Stimulated activated CD4-positive, alpha-beta T cell treated with anti-CD3 and anti-CD28 coated beads, Interleukin-12 subunit alpha, Interleukin-12 subunit beta, amount 100 ng/mL, for 48 hours (primary cell): ENCODE results near the gene C9orf43.
"Not testable (repeated sequence)": the region's sequence is repeated elsewhere in the genome, so short reads cannot be mapped to it uniquely, and the experiment has no call there.

ENCODE experiments used
- DNase-seq, 3 donors: peaks; one replicate each; pipeline ENCODE4 v3.0.0-alpha.2; 2020; ENCODE audit warnings: low read depth in 2 of 3, low spot score in 1 of 3

Gene C9orf43

DNA sequence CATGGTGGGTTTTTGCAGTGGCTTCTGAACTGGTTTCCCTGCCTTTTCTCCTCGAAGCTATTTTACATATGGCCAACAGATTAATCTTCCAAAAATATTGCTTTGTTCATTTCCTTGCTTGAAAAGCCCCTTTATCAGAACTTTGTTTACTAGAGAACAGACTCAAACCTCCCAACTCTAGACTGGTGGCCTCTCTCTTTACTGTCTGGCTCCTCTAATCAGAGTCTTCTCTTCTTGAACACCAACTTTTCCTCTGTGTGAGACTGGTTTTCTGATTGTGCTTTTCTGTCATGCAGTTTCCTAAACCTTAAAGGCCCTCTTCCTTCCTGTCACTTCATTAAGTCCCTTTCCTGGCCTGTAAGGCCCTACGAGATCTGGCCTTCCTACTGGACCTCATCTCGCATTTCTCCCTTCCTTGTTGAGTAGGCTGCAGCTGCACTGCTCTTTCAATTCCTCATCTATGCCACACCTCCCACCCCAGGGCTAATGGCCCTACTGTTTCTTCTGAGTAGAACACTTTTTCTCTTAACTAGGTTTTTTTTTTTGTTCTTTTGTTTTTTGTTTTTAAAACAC is 5.7 kb downstream of the C9orf43 start:
- no peak for DNase-seq

DNA sequence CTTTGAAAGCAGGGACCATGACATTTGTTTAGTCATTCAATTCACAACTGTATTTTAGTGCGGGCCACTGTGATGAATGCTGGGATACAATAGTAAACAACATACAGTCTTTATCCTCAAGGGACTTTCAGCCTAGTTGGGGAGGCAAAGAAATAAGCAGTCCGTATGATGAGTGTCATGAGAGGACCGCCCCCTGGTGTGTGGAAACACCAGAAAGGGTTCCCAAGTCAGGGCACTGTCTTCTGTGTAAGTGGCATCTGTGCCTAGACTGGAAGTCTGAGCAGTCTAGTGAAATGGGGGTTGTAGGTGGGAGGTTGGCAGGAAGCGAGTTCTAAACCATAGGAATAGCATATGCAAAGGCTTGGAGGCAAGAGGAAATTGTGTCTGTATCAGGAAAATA is 6.8 kb downstream of the C9orf43 start:
- no peak for DNase-seq

DNA sequence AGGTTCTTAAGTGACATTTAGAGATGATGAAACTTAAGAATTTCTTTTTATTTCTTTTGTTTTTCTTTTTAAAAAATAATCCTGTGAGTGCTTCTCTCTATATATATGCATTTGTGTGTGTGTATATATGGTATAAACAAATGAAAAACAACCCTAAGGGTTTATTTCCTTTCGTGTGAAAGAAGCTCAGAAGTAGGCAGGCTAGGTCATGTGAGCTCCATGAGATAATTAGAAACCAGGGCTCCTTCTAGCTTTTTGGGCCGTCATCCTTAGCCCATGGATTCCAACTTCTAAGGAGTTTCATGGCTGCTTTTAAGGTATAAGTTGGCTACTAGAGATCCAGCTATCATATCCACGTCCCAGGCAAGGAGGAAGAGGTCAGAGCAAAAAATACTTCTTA is 11.2 kb downstream of the C9orf43 start:
- DNase-seq = no peak

DNA sequence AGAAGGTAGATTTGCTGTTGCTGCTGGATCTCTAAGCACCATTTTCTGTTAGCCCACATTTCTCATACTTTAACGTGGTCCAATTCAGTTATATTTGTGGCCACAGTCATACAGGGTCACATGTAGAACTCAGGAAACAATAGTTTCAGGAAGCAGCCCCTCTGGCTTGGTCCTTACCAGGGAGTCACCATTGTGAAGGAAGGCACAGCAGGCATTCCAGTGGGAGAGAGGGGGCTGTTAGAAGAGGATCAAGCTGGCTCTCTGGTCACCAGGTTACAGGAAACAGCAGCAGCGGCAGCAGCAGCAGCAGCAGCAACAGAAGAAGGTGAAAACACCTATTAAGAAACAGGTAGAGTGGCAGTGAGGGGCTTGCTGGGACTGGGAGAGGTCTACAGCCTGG is 14.5 kb downstream of the C9orf43 start:
- DNase-seq = no peak

DNA sequence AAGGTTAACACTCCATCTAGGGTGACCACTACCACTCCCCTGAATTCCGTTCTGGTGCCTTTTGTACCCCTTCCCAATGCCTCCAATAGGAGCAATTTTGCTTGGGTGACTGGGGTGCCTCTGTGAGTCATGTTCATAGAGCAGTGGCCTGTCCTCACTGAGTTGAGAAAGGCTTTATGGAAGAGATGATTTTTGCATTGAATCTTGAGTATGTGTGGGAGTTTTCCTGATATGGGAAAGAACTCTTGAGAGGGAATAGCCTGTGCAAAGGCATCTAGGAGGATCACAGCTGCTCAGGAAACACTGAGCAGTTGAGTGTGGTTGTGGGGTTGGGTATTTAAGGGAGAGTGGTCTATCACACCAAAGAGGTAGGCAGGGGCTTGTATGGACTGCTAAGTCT is 16.2 kb downstream of the C9orf43 start:
- no peak for DNase-seq

DNA sequence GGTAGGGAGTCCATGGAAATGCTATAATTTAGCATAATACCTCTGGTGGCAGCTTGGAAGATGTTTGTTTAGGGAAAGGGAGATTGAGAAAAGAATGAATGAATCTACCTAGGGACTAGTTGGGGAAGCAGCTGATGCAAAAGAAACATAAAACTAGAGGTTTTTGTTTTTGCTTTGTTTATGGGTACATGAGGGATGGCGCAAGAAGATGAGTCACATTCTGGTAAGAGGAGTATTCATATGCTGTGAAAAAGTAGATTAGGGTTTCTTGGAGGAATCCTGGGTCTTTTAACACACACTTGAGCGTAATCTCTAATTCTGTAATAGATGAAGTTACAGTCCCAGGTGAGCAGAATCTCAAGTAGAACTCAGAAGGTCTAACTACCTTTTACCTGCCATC is 17.1 kb downstream of the C9orf43 start:
- no peak for DNase-seq

DNA sequence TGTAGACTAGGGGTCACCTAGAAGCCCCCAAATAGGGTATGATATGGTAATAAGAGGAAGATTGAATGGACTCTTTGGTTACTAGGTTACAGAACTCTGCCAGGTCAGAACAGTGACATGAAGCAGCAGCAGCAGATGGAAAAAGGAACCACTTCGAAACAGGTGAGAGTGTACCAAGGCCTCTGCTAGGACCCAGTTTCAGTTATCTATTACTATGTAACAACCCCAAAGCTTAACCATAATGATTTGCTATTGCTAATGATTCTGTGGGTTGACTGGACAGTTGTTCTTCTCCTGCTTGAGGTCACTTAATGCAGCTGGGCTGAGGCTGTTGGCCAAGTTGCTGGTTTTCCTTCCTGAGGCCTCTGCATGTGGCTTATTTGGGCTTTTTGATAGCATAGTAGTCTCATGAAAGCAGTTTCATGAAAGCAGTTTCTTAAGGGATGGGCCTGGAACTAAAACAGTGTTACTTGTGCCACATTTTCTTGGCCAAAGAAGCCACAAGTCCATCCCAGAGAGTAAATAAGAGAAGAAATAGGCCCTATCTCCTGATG is 17.6 kb downstream of the C9orf43 start:
- DNase-seq = no peak

DNA sequence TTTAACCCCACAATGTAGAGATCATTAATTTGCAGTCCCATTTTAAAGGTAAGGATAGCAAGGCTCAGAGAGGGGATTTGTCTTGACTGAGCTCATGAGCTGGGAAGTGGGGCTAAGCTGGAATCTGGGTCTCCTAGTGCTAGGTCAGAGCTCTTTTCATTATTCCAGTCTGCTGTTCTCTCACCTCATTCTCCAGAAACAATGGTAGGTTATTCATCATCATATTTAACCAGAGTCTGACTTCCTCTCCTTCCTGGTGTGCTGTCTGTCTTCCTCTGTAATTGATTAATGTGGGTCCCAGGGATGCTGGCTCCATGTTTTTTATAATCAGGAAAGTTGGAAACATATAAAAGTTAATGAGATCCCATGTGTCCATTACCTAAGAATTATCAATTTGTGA is 20.6 kb downstream of the C9orf43 start:
- DNase-seq = no peak

DNA sequence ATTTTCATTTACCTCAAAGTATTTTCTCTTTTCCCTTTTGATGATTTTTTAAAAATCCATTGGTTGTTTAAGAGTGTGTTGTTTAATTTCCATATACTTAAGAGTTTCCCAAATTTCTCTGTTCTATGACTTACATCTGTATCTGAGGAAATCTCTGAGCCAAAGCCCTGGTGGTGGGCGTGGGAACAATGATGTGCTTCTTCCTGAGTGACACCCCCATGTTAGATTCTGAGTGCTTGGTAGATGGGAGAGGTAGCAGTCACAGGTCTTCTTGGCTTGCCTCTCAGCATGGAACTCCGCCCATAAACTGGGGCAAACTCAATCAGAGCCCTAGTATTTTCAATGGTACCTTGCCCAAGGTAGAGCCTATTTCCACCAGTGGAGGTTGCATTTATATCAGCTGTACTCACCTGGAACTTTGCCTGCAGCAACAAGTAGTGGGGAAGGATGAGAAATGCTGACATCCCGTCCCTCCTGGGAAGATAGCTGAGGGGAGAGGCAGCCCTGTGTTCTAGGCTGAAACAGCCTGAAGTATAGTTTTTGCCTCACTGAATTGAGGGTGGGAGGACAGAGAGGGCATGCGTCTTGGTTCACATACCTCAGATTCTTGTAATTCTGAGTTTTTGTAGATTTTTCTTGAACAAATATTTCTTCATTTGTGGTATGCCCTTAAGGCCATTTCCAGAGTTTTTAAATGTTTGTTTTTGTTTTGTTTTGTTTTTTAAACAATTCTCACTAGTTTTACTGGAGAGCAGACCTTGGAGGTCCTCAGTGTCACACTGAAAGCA is 26.4 kb downstream of the C9orf43 start:
- no peak for DNase-seq

DNA sequence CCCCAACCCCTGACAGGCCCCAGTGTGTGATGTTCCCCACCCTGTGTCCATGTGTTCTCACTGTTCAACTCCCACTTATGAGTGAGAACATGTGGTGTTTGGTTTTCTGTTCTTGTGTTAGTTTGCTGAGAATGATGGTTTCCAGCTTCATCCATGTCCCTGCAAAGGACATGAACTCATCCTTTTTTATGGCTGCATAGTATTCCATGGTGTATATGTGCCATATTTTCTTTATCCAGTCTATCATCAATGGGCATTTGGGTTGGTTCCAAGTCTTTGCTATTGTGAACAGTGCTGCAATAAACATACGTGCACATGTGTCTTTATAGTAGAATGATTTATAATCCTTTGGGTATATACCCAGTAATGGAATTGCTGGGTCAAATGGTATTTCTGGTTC is 27.2 kb downstream of the C9orf43 start:
- not testable (repeated sequence) for DNase-seq

DNA sequence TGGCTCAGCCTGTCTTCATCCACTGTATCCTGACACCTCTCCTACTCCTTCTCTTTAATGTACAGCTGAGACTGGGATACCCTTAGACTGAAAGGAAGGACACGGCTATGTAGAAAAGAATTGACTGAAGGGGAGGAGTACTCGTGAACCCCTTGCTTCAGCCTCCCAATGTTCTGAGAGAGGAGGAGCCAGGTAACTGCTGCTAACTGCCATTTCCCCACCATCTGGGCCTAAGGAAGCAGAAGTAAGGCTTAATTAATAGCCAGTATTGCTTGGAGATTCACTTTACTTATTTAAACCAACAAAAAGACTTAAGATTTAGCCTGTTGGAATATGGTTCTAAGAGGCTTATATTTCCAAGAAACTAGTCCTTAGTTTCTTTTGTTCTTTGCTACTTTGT is 34.2 kb downstream of the C9orf43 start:
- no peak for DNase-seq

DNA sequence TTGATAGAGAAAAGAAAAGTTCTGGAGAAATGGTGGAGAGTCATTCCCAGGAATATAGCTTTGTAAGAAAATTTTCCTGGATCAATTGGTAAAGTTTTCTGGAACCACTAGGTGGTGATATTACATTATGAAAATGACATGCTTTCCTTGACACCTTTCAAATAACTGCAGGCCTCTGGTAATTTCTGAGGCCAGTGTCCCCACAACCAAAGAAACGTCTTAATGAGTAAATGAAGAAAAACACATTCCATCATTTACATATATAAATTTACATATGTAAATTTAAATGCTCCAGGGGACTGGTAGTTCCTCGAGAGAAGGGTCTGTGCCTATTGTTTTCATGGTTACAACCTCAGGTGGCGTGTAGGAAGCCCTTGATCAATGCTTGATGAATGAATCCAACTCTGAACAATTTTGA is 35.8 kb downstream of the C9orf43 start:
- DNase-seq = peak in 1 of 3 donors; percentile 12

DNA sequence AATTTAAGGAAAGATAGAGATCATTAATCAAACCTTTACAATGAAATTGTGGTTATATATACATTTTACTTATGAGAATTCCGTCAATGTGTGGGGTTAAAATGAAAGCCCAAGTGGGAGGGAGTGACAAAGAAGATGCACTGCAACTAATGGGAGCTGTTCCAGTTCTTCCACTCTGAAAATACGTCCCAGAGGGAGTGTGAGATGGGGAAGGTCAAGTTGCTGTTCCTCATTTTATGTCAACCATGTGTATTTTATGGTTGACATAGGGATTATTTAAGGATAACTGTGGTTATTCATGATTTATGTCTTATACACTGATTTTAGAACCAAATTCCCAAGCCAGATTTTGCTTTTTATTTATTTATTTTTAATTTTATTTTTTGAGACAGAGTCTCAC is 38.8 kb downstream of the C9orf43 start:
- DNase-seq = no peak

DNA sequence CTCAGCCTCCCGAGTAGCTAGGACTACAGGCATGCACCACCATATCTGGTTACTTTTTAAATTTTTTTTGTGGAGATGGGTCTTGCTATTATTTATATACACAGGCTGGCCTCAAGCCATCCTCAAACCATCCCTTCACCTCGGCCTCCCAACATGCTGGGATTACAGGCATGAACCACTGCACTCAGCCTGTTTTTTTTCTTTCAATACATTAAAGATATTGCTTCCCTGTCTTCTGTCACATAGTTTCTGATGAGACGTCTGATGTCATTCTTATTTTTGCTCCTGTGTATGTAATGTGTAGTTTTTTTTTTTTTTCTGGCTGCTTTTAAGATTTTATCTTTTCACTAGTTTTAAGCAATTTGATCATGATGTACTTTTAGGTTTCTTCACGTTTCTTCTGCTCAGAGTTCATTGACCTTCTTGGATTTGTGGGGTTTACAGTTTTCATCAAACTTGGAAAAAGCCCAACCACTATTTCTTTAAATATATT is 41.6 kb downstream of the C9orf43 start:
- DNase-seq = no peak

DNA sequence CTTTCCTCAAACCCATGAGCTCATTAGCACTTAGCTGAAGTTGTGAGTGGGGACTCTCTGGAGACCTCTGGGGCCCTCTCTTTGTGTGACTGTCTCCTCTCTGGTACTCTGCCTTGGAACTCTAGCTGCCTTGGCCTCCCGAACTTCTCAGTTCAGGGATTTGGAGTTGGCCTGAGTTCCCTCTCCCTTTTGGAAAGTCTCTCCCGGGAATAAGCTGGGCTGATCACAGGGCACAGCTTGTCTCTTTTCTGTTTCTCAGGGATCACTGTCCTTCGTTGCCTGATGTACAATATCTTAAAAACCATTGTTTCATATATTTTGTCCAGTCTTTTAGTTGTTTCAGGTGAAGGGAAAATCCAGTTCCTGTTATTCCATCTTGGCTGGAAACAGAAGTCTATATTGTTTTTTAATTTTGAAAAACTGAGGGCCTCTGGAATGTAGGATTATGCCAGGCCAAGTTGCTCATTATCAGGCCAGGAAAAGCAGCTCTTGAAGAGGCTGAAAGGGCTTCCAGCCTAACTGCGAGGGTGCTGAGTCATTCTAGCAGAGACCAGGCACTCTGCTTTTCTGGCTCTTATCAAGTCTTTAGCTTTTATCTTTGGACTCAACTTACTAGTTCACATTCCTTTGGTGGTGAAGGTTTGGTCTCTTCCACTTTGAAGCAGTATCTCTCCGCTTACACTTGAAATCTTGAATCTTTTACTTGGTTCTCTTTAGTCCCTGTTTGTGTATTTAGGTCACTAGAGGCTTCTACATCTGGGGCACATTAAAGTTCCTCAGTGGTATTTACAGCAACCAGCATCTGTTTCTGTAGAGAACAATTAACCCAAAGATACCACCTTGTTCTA is 44.6 kb downstream of the C9orf43 start:
- DNase-seq = no peak

DNA sequence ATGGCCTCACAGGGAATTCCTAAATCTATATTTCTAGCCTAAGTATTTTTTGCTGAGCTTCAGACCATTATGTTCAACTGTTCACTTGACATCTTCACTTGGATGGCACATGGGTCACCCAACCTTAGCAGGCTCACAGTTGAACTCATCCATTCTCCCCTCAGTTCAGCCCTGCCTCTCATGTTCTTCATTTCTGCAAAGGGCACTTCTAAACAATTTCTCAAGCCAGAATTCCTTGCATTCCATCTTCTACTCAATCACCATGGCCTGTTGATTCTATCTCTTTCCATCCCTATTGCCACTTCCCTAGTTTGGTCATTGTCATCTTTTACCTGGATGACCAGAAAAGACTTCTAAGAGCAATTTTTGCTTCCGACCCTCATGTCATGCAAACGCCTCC is 45.7 kb downstream of the C9orf43 start:
- no peak for DNase-seq

DNA sequence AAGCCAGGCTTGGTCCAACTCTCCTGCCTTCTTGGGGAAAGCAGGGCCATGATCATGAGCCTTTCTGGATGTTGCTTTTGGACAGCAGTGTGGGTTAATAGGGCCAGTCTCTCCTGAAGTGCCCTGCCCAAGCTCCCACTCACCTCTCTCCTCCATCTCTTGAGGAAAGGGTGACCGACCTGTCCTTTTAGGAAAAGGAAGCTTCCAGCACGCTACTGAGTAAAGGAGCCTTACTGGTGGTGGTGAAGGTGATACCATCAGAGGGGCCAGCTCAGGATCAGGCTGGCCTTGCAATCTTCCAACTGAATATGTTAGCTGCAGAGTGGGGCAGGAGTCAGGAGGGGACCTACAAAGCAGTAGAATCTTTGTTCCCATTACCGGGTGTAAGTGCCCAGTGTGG is 50.7 kb downstream of the C9orf43 start:
- no peak for DNase-seq

DNA sequence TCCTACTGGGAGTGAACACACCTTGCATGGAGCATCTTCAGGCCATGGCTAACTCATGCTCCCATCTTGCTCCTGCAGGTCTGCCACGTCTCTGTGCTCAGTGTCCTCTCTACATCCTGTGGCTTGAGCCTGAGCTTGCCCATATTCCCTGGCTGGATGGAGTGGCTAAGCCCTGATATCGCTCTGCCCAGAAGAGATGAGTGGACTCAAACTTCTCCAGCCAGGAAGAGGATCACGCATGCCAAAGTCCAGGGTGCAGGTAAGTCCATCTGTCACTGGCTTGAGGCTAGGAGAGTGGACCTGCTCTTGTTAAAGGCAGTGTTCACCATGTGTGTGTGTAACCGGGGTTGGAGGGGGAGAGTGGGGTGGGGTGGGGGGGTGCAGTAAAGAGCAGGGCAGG is 51.4 kb downstream of the C9orf43 start:
- no peak for DNase-seq

DNA sequence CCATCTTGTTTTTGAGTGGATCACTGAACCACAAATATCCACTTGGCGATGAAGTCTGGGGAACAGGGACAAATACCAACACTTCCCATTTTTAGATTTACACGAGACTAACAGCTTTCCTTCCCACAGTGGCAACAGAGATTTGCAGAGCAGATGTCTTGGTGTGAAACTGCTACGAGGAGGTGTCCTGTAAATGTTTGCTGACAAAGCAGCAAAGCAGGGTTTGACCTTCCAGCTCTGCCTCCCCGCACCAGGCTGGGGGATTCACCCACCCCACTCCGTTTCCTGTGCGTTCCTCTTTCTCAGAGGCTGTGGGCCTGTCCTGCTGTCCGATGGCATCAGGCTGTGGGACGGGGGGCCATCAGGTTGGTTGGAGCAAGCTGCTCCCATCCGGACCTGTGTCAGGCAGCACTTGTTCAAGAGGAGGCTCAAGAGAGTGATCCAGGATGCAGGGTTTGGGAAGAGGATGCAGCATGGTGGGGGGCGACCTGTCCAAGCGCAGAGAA is 52.3 kb downstream of the C9orf43 start:
- no peak for DNase-seq

DNA sequence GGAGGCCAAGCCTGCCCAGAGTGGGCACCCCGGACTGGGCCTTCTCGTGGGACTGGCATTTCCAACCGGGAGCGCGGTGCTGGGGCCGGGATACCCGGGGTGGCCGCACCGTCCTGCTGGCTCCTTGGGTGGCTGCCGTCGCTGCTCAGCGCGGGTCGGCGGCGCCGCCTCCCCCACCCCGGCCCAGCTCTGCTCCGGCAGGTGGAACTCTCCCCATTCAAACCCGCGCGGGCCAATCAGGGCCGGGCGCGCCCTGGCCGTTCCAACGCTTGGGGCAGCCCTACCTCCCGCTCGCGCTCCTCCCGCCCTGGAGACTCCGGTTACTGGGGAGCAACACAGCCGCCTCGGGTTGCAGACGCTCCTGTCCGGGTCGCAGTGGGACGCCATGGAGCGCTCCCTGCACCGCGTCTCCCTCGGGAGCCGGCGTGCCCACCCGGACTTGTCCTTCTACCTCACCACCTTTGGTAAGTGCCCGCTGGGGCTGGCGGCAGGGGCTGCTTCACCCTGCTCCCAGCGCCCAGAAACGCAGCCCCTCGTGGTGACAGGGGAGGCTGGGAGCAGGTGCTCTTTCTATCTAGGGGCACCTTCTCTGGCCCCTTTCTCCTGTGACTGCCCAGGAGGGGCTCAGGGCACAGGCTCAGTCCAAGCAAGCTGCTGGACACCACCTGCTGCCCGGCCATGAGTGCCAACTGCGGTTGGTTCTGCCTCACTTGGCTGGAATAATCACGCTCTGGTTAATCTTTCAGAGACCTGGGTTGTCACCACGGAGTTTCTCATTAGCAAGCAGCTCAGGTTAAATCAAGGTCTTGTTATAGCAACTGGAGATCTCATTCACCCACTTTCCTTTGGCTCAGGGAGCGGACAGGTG is 53.1 kb downstream of the C9orf43 start, which contains the start of gene RGS3:
RGS3 (plus strand) TSS at position 310 of the 868 bp plus-strand sequence; CDS start at position 386, 76 bp downstream.
- DNase-seq = no peak
